H1 (cell line): ENCODE data around the gene IL36G. TPM values are rescaled to one million over a fixed set of nuclear protein-coding genes. Genes with fewer than 3 reads are reported as not detected.

Experiments
- CTCF ChIA-PET: fragments of 300-600 bp; sonication (Branson Sonifier 250); formaldehyde crosslinking; loops from one replicate; lab custom pipeline; 2021; ENCODE audit not compliant: partially characterized antibody; lab: Charles Lee
- POLR2A ChIA-PET: fragments of 300-600 bp; sonication (Branson Sonifier 250); formaldehyde crosslinking; loops from one replicate; lab custom pipeline; 2021; ENCODE audit warnings: inconsistent platforms; ENCODE audit not compliant: partially characterized antibody; lab: Charles Lee
- DNase-seq, 2 experiments: peaks; one replicate each; pipeline versions ENCODE4 v3.0.0 to v3.0.0-alpha.2; 2010 to 2022; ENCODE audit warnings: low spot score in 2 of 2, low read depth in 1 of 2, mixed read lengths in 1 of 2
- FAIRE-seq: peaks from 2 replicates; lab custom pipeline; 2011; peaks lifted over from hg19 to GRCh38; lab: Jason Lieb, UNC
- H2AFZ ChIP-seq: 2 replicates; pipeline ENCODE4 v1.8.1; 2012; ENCODE audit warnings: low read length, inconsistent platforms
- H2AK5ac ChIP-seq: 2 replicates; pipeline ENCODE4 v1.6.1; 2013; ENCODE audit warnings: low read depth, low read length
- H2BK120ac ChIP-seq: replicated peaks from 2 replicates; pipeline ENCODE3; 2013; ENCODE audit warnings: low read depth, low read length, inconsistent platforms
- H2BK12ac ChIP-seq: 2 replicates; pipeline ENCODE4 v1.6.1; 2013; ENCODE audit warnings: low read depth, low read length
- H2BK15ac ChIP-seq: 2 replicates; pipeline ENCODE4 v1.6.1; 2013; ENCODE audit warnings: low read length
- H2BK20ac ChIP-seq: 2 replicates; pipeline ENCODE4 v1.6.1; 2013; ENCODE audit warnings: low read length
- H2BK5ac ChIP-seq: 2 replicates; pipeline ENCODE4 v1.6.1; 2013; ENCODE audit warnings: low read depth, low read length
- H3K14ac ChIP-seq: 2 replicates; pipeline ENCODE4 v1.6.1; 2013; ENCODE audit warnings: inconsistent platforms; ENCODE audit not compliant: insufficient read length
- H3K18ac ChIP-seq: 2 replicates; pipeline ENCODE4 v1.6.1; 2013; ENCODE audit warnings: low read length; ENCODE audit errors: extremely low read depth
- H3K23ac ChIP-seq: 2 replicates; pipeline ENCODE4 v1.6.1; 2013; ENCODE audit warnings: inconsistent platforms; ENCODE audit not compliant: insufficient read length
- H3K23me2 ChIP-seq: 2 replicates; pipeline ENCODE4 v1.6.1; 2013; ENCODE audit warnings: low read depth, low read length
- H3K27ac ChIP-seq: 2 replicates; pipeline ENCODE4 v1.6.1; 2011; ENCODE audit warnings: low read depth, low read length, inconsistent platforms
- H3K27me3 ChIP-seq, 4 experiments: replicated peaks in 1 of 4; 1 replicate in 1 of 4; 2 replicates in 3 of 4; pipeline versions ENCODE4 v1.6.1 to v1.8.1; 2011 to 2013; ENCODE audit warnings: low read length in 3 of 4, mild to moderate bottlenecking in 3 of 4, inconsistent platforms in 2 of 4, mixed read lengths in 2 of 4, moderate library complexity in 1 of 4; ENCODE audit not compliant: control insufficient read depth in 3 of 4, insufficient read depth in 3 of 4; ENCODE audit errors: extremely low read depth in 1 of 4
- H3K36me3 ChIP-seq, 4 experiments: 2 replicates each; pipeline versions ENCODE4 v1.6.1 to v1.8.1; 2011 to 2013; ENCODE audit warnings: mild to moderate bottlenecking in 4 of 4, low read length in 3 of 4, moderate library complexity in 2 of 4, control low read depth in 1 of 4, inconsistent platforms in 1 of 4; ENCODE audit not compliant: insufficient read depth in 4 of 4, control insufficient read depth in 2 of 4
- H3K4ac ChIP-seq: replicated peaks from 2 replicates; pipeline ENCODE3; 2013; ENCODE audit warnings: low read length, low read depth, mixed read lengths, inconsistent platforms; ENCODE audit not compliant: insufficient read length
- H3K4me1 ChIP-seq, 4 experiments: replicated peaks in 1 of 4; 1 replicate in 1 of 4; 2 replicates in 3 of 4; pipeline versions ENCODE4 v1.6.1 to v1.8.1; 2011 to 2013; ENCODE audit warnings: low read length in 3 of 4, inconsistent platforms in 2 of 4, mixed read lengths in 1 of 4; ENCODE audit not compliant: insufficient read depth in 4 of 4, control insufficient read depth in 3 of 4
- H3K4me2 ChIP-seq, 2 experiments: 2 replicates each; pipeline versions ENCODE4 v1.6.1 to v1.8.1; 2011 to 2013; ENCODE audit warnings: low read depth in 2 of 2, low read length in 2 of 2, control low read depth in 1 of 2, inconsistent platforms in 1 of 2, mild to moderate bottlenecking in 1 of 2; ENCODE audit not compliant: insufficient read depth in 1 of 2
- H3K4me3 ChIP-seq, 4 experiments: fragments of 200-600, 300-600 bp in 1 of 4; sonication (generic), shearing (Covaris generic), sonication (Bioruptor Twin) in 1 of 4; 2 replicates each; pipeline versions ENCODE4 v1.5.1 to v1.8.1; 2011 to 2016; ENCODE audit warnings: low read length in 4 of 4, low read depth in 3 of 4, control low read depth in 2 of 4, inconsistent platforms in 2 of 4, mild to moderate bottlenecking in 2 of 4, mixed read lengths in 1 of 4, moderate library complexity in 1 of 4; ENCODE audit not compliant: insufficient read depth in 2 of 4; ENCODE audit errors: extremely low read depth in 1 of 4
- H3K56ac ChIP-seq: replicated peaks from 2 replicates; pipeline ENCODE3; 2013; ENCODE audit warnings: low read depth, mild to moderate bottlenecking, mixed read lengths, low read length, inconsistent platforms; ENCODE audit not compliant: insufficient read length
- H3K79me1 ChIP-seq: 2 replicates; pipeline ENCODE4 v1.6.1; 2013; ENCODE audit warnings: low read depth, low read length, control low read depth
- H3K79me2 ChIP-seq, 2 experiments: 2 replicates each; pipeline versions ENCODE4 v1.6.1 to v1.8.1; 2012 to 2013; ENCODE audit warnings: low read length in 2 of 2, mild to moderate bottlenecking in 2 of 2, inconsistent platforms in 1 of 2; ENCODE audit not compliant: insufficient read depth in 2 of 2, control insufficient read depth in 1 of 2
- H3K9ac ChIP-seq, 4 experiments: replicated peaks in 1 of 4; 1 replicate in 1 of 4; 2 replicates in 3 of 4; pipeline versions ENCODE4 v1.6.1 to v1.8.1; 2011 to 2013; ENCODE audit warnings: low read depth in 3 of 4, low read length in 3 of 4, control low read depth in 2 of 4, mild to moderate bottlenecking in 2 of 4, moderate library complexity in 2 of 4, inconsistent platforms in 1 of 4; ENCODE audit errors: extremely low read depth in 1 of 4
- H3K9me3 ChIP-seq, 2 experiments: 2 replicates each; pipeline versions ENCODE4 v1.6.1 to v1.8.1; 2012 to 2013; ENCODE audit warnings: mild to moderate bottlenecking in 2 of 2, moderate library complexity in 2 of 2, control low read depth in 1 of 2, inconsistent platforms in 1 of 2, low read depth in 1 of 2, low read length in 1 of 2, mixed read lengths in 1 of 2; ENCODE audit not compliant: insufficient read depth in 2 of 2
- H4K20me1 ChIP-seq, 2 experiments: replicated peaks in 1 of 2; 2 replicates each; pipeline versions ENCODE3 to v1.8.1; 2011 to 2013; ENCODE audit warnings: inconsistent platforms in 2 of 2, low read length in 2 of 2, mild to moderate bottlenecking in 1 of 2; ENCODE audit not compliant: insufficient read depth in 2 of 2, control insufficient read depth in 1 of 2
- H4K5ac ChIP-seq: 2 replicates; pipeline ENCODE4 v1.6.1; 2013; ENCODE audit warnings: low read length, low read depth, mixed read lengths, inconsistent platforms; ENCODE audit not compliant: insufficient read length
- H4K8ac ChIP-seq: 2 replicates; pipeline ENCODE4 v1.8.0; 2013; ENCODE audit warnings: mild to moderate bottlenecking, moderate library complexity, low read length, inconsistent platforms; ENCODE audit not compliant: insufficient read depth; ENCODE audit errors: extremely low read depth
- H4K91ac ChIP-seq: replicated peaks from 2 replicates; pipeline ENCODE3; 2013; ENCODE audit warnings: low read length, mixed read lengths, inconsistent platforms; ENCODE audit not compliant: insufficient read length
- CHD1 ChIP-seq: IDR thresholded peaks from 2 replicates; pipeline ENCODE4 v1.6.1; 2012; ENCODE audit warnings: low read depth, low read length, improper control_type of control experiment
- EZH2 ChIP-seq: fragments of 200-600 bp; sonication (generic); IDR thresholded peaks from 2 replicates; pipeline ENCODE4 v1.7.1; 2012; ENCODE audit warnings: low read depth, mild to moderate bottlenecking, moderate library complexity, low read length, inconsistent platforms; ENCODE audit not compliant: severe bottlenecking
- SP2 ChIP-seq: IDR thresholded peaks from 2 replicates; pipeline ENCODE4 v1.6.1; 2012; ENCODE audit warnings: mild to moderate bottlenecking, low read length, inconsistent platforms
- WGBS, 2 experiments: shearing (Covaris generic) in 1 of 2; methylation state at CpG; one replicate each; pipeline versions ENCODE4 v1.1.6 to v1.1.7; 2013 to 2015; ENCODE audit warnings: low lambda C conversion rate in 2 of 2, mixed read lengths in 2 of 2, inconsistent platforms in 1 of 2, low coverage in 1 of 2, missing lambda C conversion rate in 1 of 2; ENCODE audit not compliant: insufficient replicate concordance in 2 of 2, insufficient coverage in 1 of 2, insufficient read length in 1 of 2; ENCODE audit errors: extremely low coverage in 1 of 2, missing lambda C conversion rate in 1 of 2; 5-methylcytosine and 5-hydroxymethylcytosine counted together
- polyA plus RNA-seq, 7 experiments: library from polyadenylated mRNA; depleted of rRNA in 3 of 7; stranded (reverse) in 5 of 7; unstranded in 2 of 7; fragments of >200 nt in 5 of 7; fragments of 200-250 nt in 2 of 7; gene quantifications; 1 replicate in 5 of 7; 2 replicates in 1 of 7; 4 replicates in 1 of 7; pipeline versions ENCODE4 v1.2.1 to v1.2.3, GENCODE V29; 2011 to 2013; ENCODE audit warnings: missing spikeins in 2 of 7, mixed read lengths in 2 of 7
- total RNA-seq: library from RNA; stranded (reverse); fragmentation: NEBNext Ultra II Directional; extraction: Animal tissue kit (Norgen Biotek cat#: 25700); gene quantifications from 2 replicates; pipeline ENCODE4 v1.2.1, GENCODE V29; 2021

Gene IL36G
- total and polyA plus RNA-seq, 2 of the 8 experiments (the other 6 are each of a cell fraction or from before 2014, with no cell fraction given) = 0.39 TPM; not detected in 1

DNA sequence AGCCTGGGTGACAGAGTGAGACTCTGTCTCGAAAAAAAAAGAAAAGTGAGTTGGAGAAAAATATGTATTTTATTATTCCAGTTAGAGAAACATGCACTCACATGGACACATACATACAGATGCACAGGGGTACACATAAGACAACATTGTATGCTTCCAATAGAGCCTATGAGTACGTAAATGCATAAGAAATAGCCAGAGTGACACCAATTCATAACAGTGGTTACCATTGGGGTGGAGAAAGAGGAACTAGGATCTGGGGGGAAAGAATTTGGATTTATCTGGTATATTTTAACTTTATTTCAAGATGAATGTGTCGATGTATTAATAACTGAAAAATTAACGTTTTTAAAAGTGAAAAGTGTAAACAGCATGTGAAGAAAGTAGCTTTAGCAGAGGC lies 43.5 kb downstream of the IL36G start:
- FAIRE-seq (no peak), DNase-seq (no peak)
- peaks cover 0 to 4% of the 10 kb centered on the region in 2 experiments; a peak in 1 of 4 replicates for H3K9me3 ChIP-seq
- no peaks in the 10 kb centered on the region for H3K36me3 ChIP-seq
- H4K5ac ChIP-seq = no peak overlapping the region
- WGBS, 2 experiments = 66% methylated on average over 4 of the region's 4 CpGs; no CpG with 5 or more reads in 1 of the 2 experiments
- H3K23ac ChIP-seq = no peak overlapping the region
- H2AFZ ChIP-seq = no peak overlapping the region
- H2BK20ac ChIP-seq = no peak overlapping the region
- H3K27ac ChIP-seq = no peak overlapping the region
- H3K4me1 ChIP-seq = no peaks in the 10 kb centered on the region
- H3K56ac ChIP-seq = no peak overlapping the region
- CTCF ChIA-PET = interaction anchor here (0.9 to 1.1 kb wide), 2 partner anchors 59 to 177 kb away, joined by 3 to 4 read pairs; no protein-coding TSS in a partner anchor
- no peak overlapping the region for H2BK5ac ChIP-seq
- H3K27me3 ChIP-seq = no peaks in the 10 kb centered on the region
- H4K20me1 ChIP-seq = no peaks in the 10 kb centered on the region
- H3K79me1 ChIP-seq = no peaks in the 10 kb centered on the region
- no peak overlapping the region for H4K8ac ChIP-seq
- H3K4ac ChIP-seq = no peak overlapping the region
- H3K18ac ChIP-seq = no peak overlapping the region
- POLR2A ChIA-PET = no interaction called here
- H3K4me3 ChIP-seq = no peak overlapping the region
- H2BK12ac ChIP-seq = no peak overlapping the region
- no peak overlapping the region for H2AK5ac ChIP-seq
- no peak overlapping the region for H3K4me2 ChIP-seq
- H3K23me2 ChIP-seq = no peaks in the 10 kb centered on the region
- no peak overlapping the region for H3K14ac ChIP-seq
- H4K91ac ChIP-seq = no peak overlapping the region
- H2BK120ac ChIP-seq = no peak overlapping the region
- no peak overlapping the region for H2BK15ac ChIP-seq
- no peak overlapping the region for H3K9ac ChIP-seq
- no peaks in the 10 kb centered on the region for H3K79me2 ChIP-seq
- TF ChIP-seq SP2 (no peak), CHD1 (no peak), EZH2 (no peak)
